Measurements from ENCODE around the gene GARNL3. TPM values are rescaled to one million over a fixed set of nuclear protein-coding genes. Genes with fewer than 3 reads are reported as not detected.

GARNL3 gene
- total RNA-seq, 2 experiments from 2014 or later, result 16.1 to 17.2 TPM

GRCh38 chr9:127280880-127281660 is 16.5 kb downstream of the GARNL3 start:
- Histone ChIP-seq H3K4me3 (ENCODE audit: low read depth, low read length, poor library complexity, severe bottlenecking) (no peak overlapping the region), H3K4me1 (ENCODE audit: insufficient read depth, low read length, poor library complexity, severe bottlenecking) (peaks cover 51% of the 10 kb centered on the region), H3K79me2 (ENCODE audit: insufficient read depth, low read depth, low read length) (no peaks in the 10 kb centered on the region), H4K20me1 (ENCODE audit: insufficient read depth, low read length) (no peaks in the 10 kb centered on the region), H3K36me3 (ENCODE audit: insufficient read depth, low read length) (no peaks in the 10 kb centered on the region), H2AFZ (ENCODE audit: low read length) (no peak overlapping the region), H3K4me2 (ENCODE audit: low read length) (no peak overlapping the region), H3K27ac (ENCODE audit: low read depth, low read length, poor library complexity, severe bottlenecking) (no peak overlapping the region), H3K9me2 (ENCODE audit: insufficient read depth, low read length) (no peaks in the 10 kb centered on the region), H3K9me3 (ENCODE audit: low read length) (no peaks in the 10 kb centered on the region)
- intact Hi-C loops (cut with micrococcal nuclease; ENCODE audit: unreplicated experiment), result no loop called here
- ChIA-PET POLR2A (interaction anchor here (1.0 kb wide), 2 partner anchors 8 to 175 kb away, joined by 3 to 6 read pairs; no protein-coding TSS in a partner anchor), CTCF (ENCODE audit: unreplicated experiment) (no interaction called here)
- no peak for DNase-seq (ENCODE audit: low spot score)
- no TSS peak for BruUV-seq (replicated peaks)
- TF ChIP-seq EZH2phosphoT487 (IDR thresholded peaks at IDR 0.05; ENCODE audit: borderline replicate concordance, low read depth, low read length), result no peak
- TF ChIP-seq CTCF (conservative IDR thresholded peaks at IDR 0.05; ENCODE audit: low read length), result no peak

- Histone ChIP-seq H3K4me1 (ENCODE audit: insufficient read depth, low read length, poor library complexity, severe bottlenecking) (peaks cover 43% of the 10 kb centered on the region), H3K4me2 (ENCODE audit: low read length) (no peak overlapping the region), H4K20me1 (ENCODE audit: insufficient read depth, low read length) (no peaks in the 10 kb centered on the region), H3K4me3 (ENCODE audit: low read depth, low read length, poor library complexity, severe bottlenecking) (no peak overlapping the region), H3K9me2 (ENCODE audit: insufficient read depth, low read length) (no peaks in the 10 kb centered on the region), H3K79me2 (ENCODE audit: insufficient read depth, low read depth, low read length) (no peaks in the 10 kb centered on the region), H3K9me3 (ENCODE audit: low read length) (no peaks in the 10 kb centered on the region), H2AFZ (ENCODE audit: low read length) (no peak overlapping the region), H3K27ac (ENCODE audit: low read depth, low read length, poor library complexity, severe bottlenecking) (no peak overlapping the region), H3K36me3 (ENCODE audit: insufficient read depth, low read length) (no peaks in the 10 kb centered on the region)
- intact Hi-C loops (cut with micrococcal nuclease; ENCODE audit: unreplicated experiment), result no loop called here
- no peak for TF ChIP-seq CTCF (conservative IDR thresholded peaks at IDR 0.05; ENCODE audit: low read length)
- no peak for TF ChIP-seq EZH2phosphoT487 (IDR thresholded peaks at IDR 0.05; ENCODE audit: borderline replicate concordance, low read depth, low read length)
- no TSS peak for BruUV-seq (replicated peaks)
- no peak for DNase-seq (ENCODE audit: low spot score)
- ChIA-PET CTCF (ENCODE audit: unreplicated experiment) (no interaction called here), POLR2A (no interaction called here)
These were observed 17.3 kb downstream of the GARNL3 start for GRCh38 chr9:127281891-127282290.

GRCh38 chr9:127282611-127283010 is 18.0 kb downstream of the GARNL3 start:
- no peak overlapping the region for H3K27ac ChIP-seq (ENCODE audit: low read depth, low read length, poor library complexity, severe bottlenecking)
- TF ChIP-seq CTCF (conservative IDR thresholded peaks at IDR 0.05; ENCODE audit: low read length) (no peak), EZH2phosphoT487 (IDR thresholded peaks at IDR 0.05; ENCODE audit: borderline replicate concordance, low read depth, low read length) (no peak)
- no peak for DNase-seq (ENCODE audit: low spot score)
- no peaks in the 10 kb centered on the region for H3K79me2 ChIP-seq (ENCODE audit: insufficient read depth, low read depth, low read length)
- H3K4me3 ChIP-seq (ENCODE audit: low read depth, low read length, poor library complexity, severe bottlenecking), result no peak overlapping the region
- no peak overlapping the region for H2AFZ ChIP-seq (ENCODE audit: low read length)
- no peak overlapping the region for H3K4me2 ChIP-seq (ENCODE audit: low read length)
- BruUV-seq (replicated peaks), result no TSS peak
- H3K4me1 ChIP-seq (ENCODE audit: insufficient read depth, low read length, poor library complexity, severe bottlenecking), result peaks cover 36% of the 10 kb centered on the region
- H4K20me1 ChIP-seq (ENCODE audit: insufficient read depth, low read length), result no peaks in the 10 kb centered on the region
- intact Hi-C loops (cut with micrococcal nuclease; ENCODE audit: unreplicated experiment), result no loop called here
- H3K9me2 ChIP-seq (ENCODE audit: insufficient read depth, low read length), result no peaks in the 10 kb centered on the region
- no peaks in the 10 kb centered on the region for H3K36me3 ChIP-seq (ENCODE audit: insufficient read depth, low read length)
- ChIA-PET POLR2A (no interaction called here), CTCF (ENCODE audit: unreplicated experiment) (no interaction called here)
- H3K9me3 ChIP-seq (ENCODE audit: low read length), result no peaks in the 10 kb centered on the region

Measured in OCI-LY7 (cell line).